Kidney capillary endothelial cell (primary cell): ENCODE results near the gene NUMB.
"Not testable (repeated sequence)": the region's sequence is repeated elsewhere in the genome, so short reads cannot be mapped to it uniquely, and the experiment has no call there.

ENCODE experiments used
- DNase-seq: peaks from one replicate; pipeline ENCODE4 v3.0.0-alpha.2; 2018; ENCODE audit warnings: low spot score

The NUMB gene

GRCh38 chr14:73359445-73359844 is 98.9 kb downstream of the NUMB start:
- DNase-seq: no peak

- DNase-seq: no peak
These were observed 100.2 kb downstream of the NUMB start for GRCh38 chr14:73358187-73358586.

GRCh38 chr14:73349091-73349490 is 109.3 kb downstream of the NUMB start:
- not testable (repeated sequence) for DNase-seq

- no peak for DNase-seq
These were observed 114.0 kb downstream of the NUMB start for GRCh38 chr14:73344319-73344718.

- no peak for DNase-seq
These were observed 115.7 kb downstream of the NUMB start for GRCh38 chr14:73342670-73343069.

GRCh38 chr14:73339846-73340595 is 118.3 kb downstream of the NUMB start:
- DNase-seq: no peak

- no peak for DNase-seq
These were observed 119.1 kb downstream of the NUMB start for GRCh38 chr14:73339206-73339605.

GRCh38 chr14:73338551-73338950 is 119.8 kb downstream of the NUMB start:
- no peak for DNase-seq

GRCh38 chr14:73333031-73333430 is 125.3 kb downstream of the NUMB start:
- no peak for DNase-seq

- no peak for DNase-seq
These were observed 132.6 kb downstream of the NUMB start for GRCh38 chr14:73325630-73326299.

GRCh38 chr14:73325063-73325462 is 133.3 kb downstream of the NUMB start:
- no peak for DNase-seq

GRCh38 chr14:73324533-73324932 is 133.8 kb downstream of the NUMB start:
- DNase-seq: no peak

GRCh38 chr14:73323896-73324399 is 134.4 kb downstream of the NUMB start:
- DNase-seq: no peak

- DNase-seq: no peak
These were observed 145.2 kb downstream of the NUMB start for GRCh38 chr14:73313151-73313550.

GRCh38 chr14:73312687-73313086 is 145.7 kb downstream of the NUMB start:
- DNase-seq: no peak

- DNase-seq: no peak
These were observed 146.7 kb downstream of the NUMB start for GRCh38 chr14:73311708-73312030.

- DNase-seq: not testable (repeated sequence)
These were observed 149.1 kb downstream of the NUMB start for GRCh38 chr14:73309207-73309606.

GRCh38 chr14:73307261-73307660 is 151.1 kb downstream of the NUMB start:
- DNase-seq: no peak

GRCh38 chr14:73305499-73305898 is 152.8 kb downstream of the NUMB start:
- DNase-seq: no peak

- peak; percentile 49 for DNase-seq
These were observed 163.0 kb downstream of the NUMB start for GRCh38 chr14:73295198-73295796.

- DNase-seq: peak; percentile 53
These were observed 164.3 kb downstream of the NUMB start for GRCh38 chr14:73293782-73294781.

GRCh38 chr14:73290279-73290678 is 168.1 kb downstream of the NUMB start:
- DNase-seq: no peak
